Coronary artery (tissue), 2 donors: Measurements from ENCODE around the gene CATSPERE.
"Not testable (repeated sequence)": the region's sequence is repeated elsewhere in the genome, so short reads cannot be mapped to it uniquely, and the experiment has no call there.

Source experiments
- DNase-seq: peaks from one replicate; pipeline ENCODE4 v3.0.0-alpha.2; 2017; ENCODE audit warnings: low spot score
- H3K27ac ChIP-seq, 2 donors: fragments of 200-600 bp; sonication (generic); one replicate each; pipeline ENCODE4 v1.5.1; 2016 to 2019
- H3K4me3 ChIP-seq: fragments of 200-600 bp; sonication (generic); 2 replicates; pipeline ENCODE4 v1.5.1; 2016; ENCODE audit warnings: mild to moderate bottlenecking, moderate library complexity
- CTCF ChIP-seq: fragments of 200-600 bp; sonication (generic); IDR thresholded peaks from one replicate; pipeline ENCODE4 v1.5.1; 2019; ENCODE audit warnings: antibody characterized with exemption

CATSPERE gene

GRCh38 chr1:244653439-244654107 lies 192.5 kb downstream of the CATSPERE start:
- peak overlapping the region; percentile 91 to 97 for H3K27ac ChIP-seq
- no peak for TF ChIP-seq CTCF
- peak; percentile 77 for DNase-seq
- H3K4me3 ChIP-seq: peak overlapping the region; percentile 95

- no peak for TF ChIP-seq CTCF
- H3K27ac ChIP-seq: peak overlapping the region; percentile 91 to 97
- H3K4me3 ChIP-seq: peak overlapping the region; percentile 95
- no peak for DNase-seq
Observed at GRCh38 chr1:244654108-244655038, 193.3 kb downstream of the CATSPERE start.

- TF ChIP-seq CTCF: no peak
- no peak for DNase-seq
- H3K27ac ChIP-seq: no peak overlapping the region
- peak overlapping the region; percentile 95 for H3K4me3 ChIP-seq
Observed at GRCh38 chr1:244655186-244655585, 194.1 kb downstream of the CATSPERE start.

- DNase-seq: no peak
- Histone ChIP-seq H3K4me3 (no peak overlapping the region), H3K27ac (peak overlapping the region; percentile 10 to 35)
- no peak for TF ChIP-seq CTCF
Observed at GRCh38 chr1:244657421-244657820, 196.3 kb downstream of the CATSPERE start.

- H3K27ac ChIP-seq: peak overlapping the region in 1 of 2 donors; percentile 54
- TF ChIP-seq CTCF: no peak
- DNase-seq: no peak
- no peak overlapping the region for H3K4me3 ChIP-seq
Observed at GRCh38 chr1:244659694-244660093, 198.6 kb downstream of the CATSPERE start.

GRCh38 chr1:244660595-244660994 lies 199.5 kb downstream of the CATSPERE start:
- Histone ChIP-seq H3K27ac (no peak overlapping the region), H3K4me3 (no peak overlapping the region)
- no peak for DNase-seq
- TF ChIP-seq CTCF: no peak

GRCh38 chr1:244661569-244662312 lies 200.7 kb downstream of the CATSPERE start:
- not testable (repeated sequence) for DNase-seq, H3K27ac ChIP-seq, H3K4me3 ChIP-seq
